GM12878 (cell line): ENCODE measurements around the gene PLA2G4E.

Experiments
- BCL11A ChIP-seq: IDR thresholded peaks from 2 replicates; pipeline ENCODE4 v1.6.1; 2011; ENCODE audit warnings: low read depth, low read length
- GABPA ChIP-seq: IDR thresholded peaks from 2 replicates; pipeline ENCODE4 v1.6.1; 2014; ENCODE audit warnings: antibody characterized with exemption, low read depth, mild to moderate bottlenecking, inconsistent platforms
- MTA3 ChIP-seq: IDR thresholded peaks from 2 replicates; pipeline ENCODE4 v1.6.1; 2012; ENCODE audit warnings: low read length, inconsistent platforms, borderline replicate concordance
- SMC3 ChIP-seq: IDR thresholded peaks from 2 replicates; pipeline ENCODE4 v1.6.1; 2011; ENCODE audit warnings: low read length, improper control_type of control experiment, borderline replicate concordance
- TF ChIP-seq, protein P1 (sequence below): IDR thresholded peaks from 2 replicates; pipeline ENCODE4 v1.6.1; 2011; ENCODE audit warnings: mild to moderate bottlenecking, low read depth, low read length, moderate library complexity; ENCODE audit not compliant: insufficient replicate concordance

GRCh38 chr15:42062284-42062806 lies 41.5 kb upstream of the PLA2G4E start:
- TF ChIP-seq SMC3 (no peak), MTA3 (no peak), GABPA (no peak), BCL11A (no peak)
- TF ChIP-seq, protein P1, sequence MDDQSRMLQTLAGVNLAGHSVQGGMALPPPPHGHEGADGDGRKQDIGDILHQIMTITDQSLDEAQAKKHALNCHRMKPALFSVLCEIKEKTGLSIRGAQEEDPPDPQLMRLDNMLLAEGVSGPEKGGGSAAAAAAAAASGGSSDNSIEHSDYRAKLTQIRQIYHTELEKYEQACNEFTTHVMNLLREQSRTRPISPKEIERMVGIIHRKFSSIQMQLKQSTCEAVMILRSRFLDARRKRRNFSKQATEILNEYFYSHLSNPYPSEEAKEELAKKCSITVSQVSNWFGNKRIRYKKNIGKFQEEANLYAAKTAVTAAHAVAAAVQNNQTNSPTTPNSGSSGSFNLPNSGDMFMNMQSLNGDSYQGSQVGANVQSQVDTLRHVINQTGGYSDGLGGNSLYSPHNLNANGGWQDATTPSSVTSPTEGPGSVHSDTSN, result no peak
